AG09309 (cell line): Measurements from ENCODE around the gene CCNY.

Source experiments
- DNase-seq: peaks from one replicate; pipeline ENCODE4 v3.0.0-alpha.2; 2010; ENCODE audit warnings: low read depth
- H3K4me3 ChIP-seq: 2 replicates; pipeline ENCODE4 v1.5.1; 2011; ENCODE audit warnings: mild to moderate bottlenecking, low read depth, low read length, moderate library complexity; ENCODE audit not compliant: control insufficient read depth
- TF ChIP-seq, protein P1 (sequence below): IDR thresholded peaks from 2 replicates; pipeline ENCODE4 v1.5.1; 2011; ENCODE audit warnings: mild to moderate bottlenecking, low read depth, low read length, inconsistent platforms; ENCODE audit not compliant: insufficient read depth, control insufficient read depth; ENCODE audit errors: missing control alignments

CCNY gene

DNA sequence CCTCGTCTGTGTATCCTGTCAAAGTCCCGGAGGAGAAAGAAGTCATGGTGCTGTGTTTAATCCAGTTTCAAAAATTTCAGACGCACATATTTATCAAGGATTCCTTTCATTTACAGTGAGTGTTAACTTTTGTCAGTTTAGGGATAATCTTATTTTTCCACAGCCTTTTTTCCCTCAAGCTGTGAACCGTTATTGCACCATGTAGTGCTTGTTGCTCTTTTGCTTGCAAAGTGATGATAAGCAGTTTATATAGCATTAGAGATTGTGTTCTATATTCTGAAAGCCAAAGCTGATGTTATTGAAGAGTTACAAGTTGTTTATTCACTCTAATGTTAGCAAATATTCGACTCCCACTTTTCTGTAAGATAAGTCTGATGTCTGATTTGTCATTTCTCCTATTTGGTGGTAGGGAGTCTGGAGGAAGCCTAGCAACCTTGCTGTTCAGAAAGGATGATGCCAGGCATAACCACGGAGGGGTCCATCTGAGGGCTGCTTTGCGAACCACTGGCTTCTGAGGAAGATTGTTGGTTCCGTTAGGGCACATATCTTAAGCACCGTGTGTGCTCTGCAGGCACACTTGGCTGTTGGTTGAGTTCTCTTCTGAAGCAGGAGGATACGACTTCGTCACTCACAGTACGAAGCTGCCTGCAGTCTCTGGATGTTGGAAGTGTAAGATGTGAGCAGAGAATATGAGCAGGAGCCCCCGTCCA is 11.7 kb downstream of the CCNY start:
- no peak overlapping the region for H3K4me3 ChIP-seq
- TF ChIP-seq, protein P1, sequence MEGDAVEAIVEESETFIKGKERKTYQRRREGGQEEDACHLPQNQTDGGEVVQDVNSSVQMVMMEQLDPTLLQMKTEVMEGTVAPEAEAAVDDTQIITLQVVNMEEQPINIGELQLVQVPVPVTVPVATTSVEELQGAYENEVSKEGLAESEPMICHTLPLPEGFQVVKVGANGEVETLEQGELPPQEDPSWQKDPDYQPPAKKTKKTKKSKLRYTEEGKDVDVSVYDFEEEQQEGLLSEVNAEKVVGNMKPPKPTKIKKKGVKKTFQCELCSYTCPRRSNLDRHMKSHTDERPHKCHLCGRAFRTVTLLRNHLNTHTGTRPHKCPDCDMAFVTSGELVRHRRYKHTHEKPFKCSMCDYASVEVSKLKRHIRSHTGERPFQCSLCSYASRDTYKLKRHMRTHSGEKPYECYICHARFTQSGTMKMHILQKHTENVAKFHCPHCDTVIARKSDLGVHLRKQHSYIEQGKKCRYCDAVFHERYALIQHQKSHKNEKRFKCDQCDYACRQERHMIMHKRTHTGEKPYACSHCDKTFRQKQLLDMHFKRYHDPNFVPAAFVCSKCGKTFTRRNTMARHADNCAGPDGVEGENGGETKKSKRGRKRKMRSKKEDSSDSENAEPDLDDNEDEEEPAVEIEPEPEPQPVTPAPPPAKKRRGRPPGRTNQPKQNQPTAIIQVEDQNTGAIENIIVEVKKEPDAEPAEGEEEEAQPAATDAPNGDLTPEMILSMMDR: no peak
- no peak for DNase-seq

DNA sequence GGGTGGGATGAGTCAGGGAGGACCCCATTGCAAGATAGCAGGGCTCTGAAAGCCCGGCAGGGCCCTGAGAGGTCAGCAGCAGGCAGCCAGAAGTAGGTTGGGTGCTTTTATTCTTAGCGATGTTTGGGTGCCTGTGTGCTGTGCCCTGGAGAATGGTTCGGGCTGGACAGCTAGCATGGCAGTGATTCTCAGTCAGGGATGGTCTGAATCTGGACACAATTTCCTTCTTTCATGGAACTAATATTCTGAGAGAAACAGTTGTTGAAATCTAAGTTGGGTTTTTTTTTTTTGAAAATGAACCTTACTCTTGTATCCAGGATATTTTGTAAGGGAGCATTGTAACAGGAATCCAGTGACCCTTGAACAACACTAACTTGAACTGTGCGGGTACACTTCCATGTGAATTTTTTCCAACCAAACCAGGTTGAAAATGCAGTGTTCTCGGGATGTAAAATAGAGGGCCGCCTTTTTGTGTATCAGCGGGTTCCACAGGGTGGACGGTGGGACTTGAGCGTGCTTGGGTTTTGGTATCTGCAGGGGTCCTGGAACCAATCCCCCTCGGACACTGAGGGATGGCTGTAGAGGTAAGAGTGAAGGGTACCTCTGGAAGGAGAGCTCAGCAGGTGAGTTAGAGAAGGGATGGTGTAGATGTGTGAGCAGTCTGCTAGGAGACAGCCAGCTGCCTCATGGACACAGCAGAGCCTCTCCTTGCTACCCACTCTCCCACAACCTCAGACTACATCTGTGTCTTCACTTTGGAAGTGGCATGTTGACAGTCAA is 12.5 kb downstream of the CCNY start:
- TF ChIP-seq, protein P1: no peak
- DNase-seq: no peak
- no peak overlapping the region for H3K4me3 ChIP-seq

DNA sequence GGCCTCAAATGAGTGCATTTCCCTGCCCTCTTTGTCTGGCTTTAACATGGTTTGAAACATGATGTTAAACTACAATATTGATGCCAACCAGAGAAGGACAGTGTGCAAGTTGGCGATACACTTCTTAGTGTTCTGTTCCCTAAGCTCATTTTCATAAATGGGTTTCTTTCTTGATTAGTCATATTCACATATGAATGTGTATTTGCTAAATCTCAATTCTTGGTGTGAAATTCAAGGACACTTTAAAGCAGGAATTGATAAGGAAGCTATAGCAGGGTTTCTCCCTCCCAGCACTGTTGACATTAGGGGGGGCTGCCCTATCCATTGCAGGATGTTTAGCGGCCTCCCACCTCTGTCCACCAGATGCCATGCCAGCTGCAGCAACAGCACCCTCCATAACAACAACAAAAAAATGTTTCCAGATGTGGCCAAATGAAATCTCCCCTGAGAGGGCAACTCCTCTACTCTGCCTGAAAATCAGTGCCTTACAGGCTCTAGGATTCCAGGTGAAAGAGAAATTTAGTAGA is 13.1 kb downstream of the CCNY start:
- no peak overlapping the region for H3K4me3 ChIP-seq
- no peak for DNase-seq
- TF ChIP-seq, protein P1: no peak

DNA sequence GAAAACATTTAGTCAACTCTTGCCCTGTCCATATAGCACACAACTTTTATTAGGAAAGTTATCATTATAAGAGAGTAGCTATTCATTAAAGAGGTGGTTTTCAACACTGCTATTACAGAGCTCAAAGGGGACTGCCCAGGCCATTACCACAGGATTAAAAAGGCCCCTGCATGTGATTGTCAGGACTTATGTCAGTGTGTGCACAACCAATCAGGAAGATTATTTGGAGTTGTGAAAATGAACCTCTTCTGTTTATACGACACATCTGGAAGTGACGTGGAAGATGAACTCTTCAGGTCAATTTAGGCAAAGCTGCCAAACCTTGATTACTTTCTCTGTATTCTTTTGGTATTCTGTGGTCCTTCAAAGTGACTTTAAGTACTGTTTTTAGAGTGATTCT is 14.7 kb downstream of the CCNY start:
- TF ChIP-seq, protein P1: no peak
- H3K4me3 ChIP-seq: no peak overlapping the region
- no peak for DNase-seq

DNA sequence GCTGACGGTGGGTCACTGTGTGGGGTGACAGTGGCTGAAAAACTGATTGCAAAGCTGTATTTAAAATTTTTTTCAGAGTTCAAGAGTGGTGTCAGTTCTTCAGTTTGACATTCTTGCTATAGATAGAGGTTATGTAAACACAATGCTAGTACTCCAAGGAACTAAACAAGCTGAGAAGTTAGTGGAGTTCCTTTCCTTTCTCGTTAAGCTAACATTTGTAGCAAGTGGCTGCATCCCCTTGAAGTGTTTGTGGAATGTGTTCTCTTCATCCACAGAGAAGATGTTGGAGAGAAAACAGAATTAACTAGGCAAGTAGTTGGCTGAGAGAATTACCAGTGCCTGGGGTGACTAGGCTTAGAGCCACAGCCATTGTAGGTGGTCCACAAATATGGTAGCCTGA is 15.8 kb downstream of the CCNY start:
- DNase-seq: no peak
- no peak overlapping the region for H3K4me3 ChIP-seq
- TF ChIP-seq, protein P1: no peak

DNA sequence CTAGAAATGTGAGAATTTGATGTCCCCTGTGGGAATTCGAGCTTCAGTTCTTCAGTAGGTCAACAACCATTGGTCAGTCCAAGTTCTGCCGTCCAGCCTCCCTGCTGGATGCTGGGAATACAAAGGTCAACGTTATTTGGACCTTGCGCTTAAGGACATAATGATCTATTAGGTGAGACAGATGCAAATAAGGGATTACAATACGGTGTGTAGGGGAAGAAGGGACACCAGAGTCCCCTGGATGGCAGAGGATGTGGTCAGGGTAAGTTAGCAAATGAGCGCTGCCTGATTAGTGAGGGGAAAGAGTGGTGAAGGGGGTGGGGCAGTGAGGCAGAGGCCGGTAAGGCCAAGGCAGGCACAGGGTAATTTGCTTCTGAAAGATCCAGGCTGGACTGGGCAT is 16.2 kb downstream of the CCNY start:
- H3K4me3 ChIP-seq: no peak overlapping the region
- TF ChIP-seq, protein P1: no peak
- DNase-seq: no peak
